ENCODE results near the gene SEC14L1. TPM values are rescaled to one million over a fixed set of nuclear protein-coding genes. Genes with fewer than 3 reads are reported as not detected.

The SEC14L1 gene
- polyA plus RNA-seq, 1 experiment: 25.2 TPM

- Histone ChIP-seq H3K27me3 (ENCODE audit: control insufficient read depth, insufficient read depth, low read length) (no peaks in the 10 kb centered on the region), H3K4me3 (ENCODE audit: low read depth, low read length) (no peak overlapping the region), H3K36me3 (ENCODE audit: control insufficient read depth, insufficient read depth, low read length) (peaks cover 35% of the 10 kb centered on the region)
- ChIA-PET POLR2A (no interaction called here), CTCF (interaction anchor here (1.2 to 1.8 kb wide), 5 partner anchors 12 to 124 kb away, joined by 3 to 22 read pairs (median 5); no protein-coding TSS in a partner anchor)
- DNase-seq (ENCODE audit: low read depth): peak; percentile 33
- TF ChIP-seq CTCF (IDR thresholded peaks at IDR 0.05; ENCODE audit: insufficient read depth, low read depth, low read length): peak; percentile 43
Observed at GRCh38 chr17:77208217-77208808, 67.5 kb downstream of the SEC14L1 start.

GRCh38 chr17:77208856-77209255 lies 68.1 kb downstream of the SEC14L1 start:
- peak; percentile 43 for DNase-seq (ENCODE audit: low read depth)
- Histone ChIP-seq H3K4me3 (ENCODE audit: low read depth, low read length) (no peak overlapping the region), H3K36me3 (ENCODE audit: control insufficient read depth, insufficient read depth, low read length) (peaks cover 40% of the 10 kb centered on the region), H3K27me3 (ENCODE audit: control insufficient read depth, insufficient read depth, low read length) (no peaks in the 10 kb centered on the region)
- CTCF ChIA-PET: interaction anchor here (1.4 to 1.8 kb wide), 4 partner anchors 13 to 121 kb away, joined by 3 to 22 read pairs (median 6); no protein-coding TSS in a partner anchor
- POLR2A ChIA-PET: no interaction called here
- no peak for TF ChIP-seq CTCF (IDR thresholded peaks at IDR 0.05; ENCODE audit: insufficient read depth, low read depth, low read length)

- TF ChIP-seq CTCF (IDR thresholded peaks at IDR 0.05; ENCODE audit: insufficient read depth, low read depth, low read length): no peak
- Histone ChIP-seq H3K4me3 (ENCODE audit: low read depth, low read length) (no peak overlapping the region), H3K36me3 (ENCODE audit: control insufficient read depth, insufficient read depth, low read length) (peaks cover 41% of the 10 kb centered on the region), H3K27me3 (ENCODE audit: control insufficient read depth, insufficient read depth, low read length) (no peaks in the 10 kb centered on the region)
- ChIA-PET POLR2A (no interaction called here), CTCF (no interaction called here)
- DNase-seq (ENCODE audit: low read depth): no peak
Observed at GRCh38 chr17:77209330-77209748, 68.6 kb downstream of the SEC14L1 start.

- ChIA-PET CTCF (no interaction called here), POLR2A (no interaction called here)
- no peak for TF ChIP-seq CTCF (IDR thresholded peaks at IDR 0.05; ENCODE audit: insufficient read depth, low read depth, low read length)
- no peaks in the 10 kb centered on the region for H3K27me3 ChIP-seq (ENCODE audit: control insufficient read depth, insufficient read depth, low read length)
- no peak for DNase-seq (ENCODE audit: low read depth)
- H3K36me3 ChIP-seq (ENCODE audit: control insufficient read depth, insufficient read depth, low read length): peaks cover 45% of the 10 kb centered on the region
- no peak overlapping the region for H3K4me3 ChIP-seq (ENCODE audit: low read depth, low read length)
Observed at GRCh38 chr17:77210331-77210730, 69.6 kb downstream of the SEC14L1 start.

- no peak for DNase-seq (ENCODE audit: low read depth)
- POLR2A ChIA-PET: no interaction called here
- H3K27me3 ChIP-seq (ENCODE audit: control insufficient read depth, insufficient read depth, low read length): no peaks in the 10 kb centered on the region
- CTCF ChIA-PET: interaction anchor here (0.5 kb wide), 1 partner anchor 125 kb away, joined by 3 read pairs; no protein-coding TSS in a partner anchor
- peaks cover 42% of the 10 kb centered on the region for H3K36me3 ChIP-seq (ENCODE audit: control insufficient read depth, insufficient read depth, low read length)
- no peak overlapping the region for H3K4me3 ChIP-seq (ENCODE audit: low read depth, low read length)
- no peak for TF ChIP-seq CTCF (IDR thresholded peaks at IDR 0.05; ENCODE audit: insufficient read depth, low read depth, low read length)
Observed at GRCh38 chr17:77210946-77211541, 70.3 kb downstream of the SEC14L1 start.
